Liver (tissue), 9 donors: ENCODE results near the gene BRAT1. TPM values are rescaled to one million over a fixed set of nuclear protein-coding genes. Genes with fewer than 3 reads are reported as not detected.

Experiments used
- DNase-seq: peaks from one replicate; pipeline ENCODE4 v3.0.0-alpha.2; 2017; ENCODE audit warnings: low spot score
- H3K27ac ChIP-seq, 2 donors: one replicate each; pipeline ENCODE4 v1.7.0; 2013; ENCODE audit warnings: inconsistent platforms in 2 of 2, low read length in 2 of 2, control low read depth in 1 of 2, low read depth in 1 of 2, mild to moderate bottlenecking in 1 of 2
- H3K27me3 ChIP-seq, 4 donors: one replicate each; pipeline versions ENCODE4 v1.6.1 to v1.7.0; 2013; ENCODE audit warnings: low read length in 3 of 4, inconsistent platforms in 1 of 4, mild to moderate bottlenecking in 1 of 4, moderate library complexity in 1 of 4; ENCODE audit not compliant: control insufficient read depth in 4 of 4, insufficient read depth in 4 of 4
- H3K36me3 ChIP-seq, 4 donors: one replicate each; pipeline versions ENCODE4 v1.6.1 to v1.7.0; 2013; ENCODE audit warnings: low read length in 3 of 4, mild to moderate bottlenecking in 3 of 4, low read depth in 1 of 4, moderate library complexity in 1 of 4; ENCODE audit not compliant: control insufficient read depth in 4 of 4, insufficient read depth in 3 of 4
- H3K4me1 ChIP-seq, 4 donors: one replicate each; pipeline versions ENCODE4 v1.6.1 to v1.7.0; 2013; ENCODE audit warnings: low read length in 3 of 4, mild to moderate bottlenecking in 3 of 4, moderate library complexity in 1 of 4; ENCODE audit not compliant: control insufficient read depth in 4 of 4, insufficient read depth in 4 of 4
- H3K4me3 ChIP-seq, 3 donors: one replicate each; pipeline versions ENCODE4 v1.6.1 to v1.7.0; 2013; ENCODE audit warnings: low read length in 3 of 3, control low read depth in 1 of 3, low read depth in 1 of 3, mild to moderate bottlenecking in 1 of 3
- H3K9ac ChIP-seq, 2 donors: one replicate each; pipeline ENCODE4 v1.7.0; 2013; ENCODE audit warnings: low read length in 2 of 2, mild to moderate bottlenecking in 2 of 2, moderate library complexity in 2 of 2, control low read depth in 1 of 2, low read depth in 1 of 2
- H3K9me3 ChIP-seq, 4 donors: one replicate each; pipeline versions ENCODE4 v1.6.1 to v1.7.0; 2013; ENCODE audit warnings: low read length in 3 of 4; ENCODE audit not compliant: control insufficient read depth in 4 of 4
- CTCF ChIP-seq: fragments of 150-350 bp; IDR thresholded peaks from 2 replicates; pipeline ENCODE4 v1.5.1; 2017; ENCODE audit warnings: improper control_type of control experiment, low read depth, low read length; ENCODE audit not compliant: missing input control
- GABPA ChIP-seq, 2 donors: IDR thresholded peaks in 1 of 2; conservative IDR thresholded peaks in 1 of 2; 2 replicates each; pipeline ENCODE4 v1.6.1; 2016; ENCODE audit warnings: antibody characterized with exemption in 2 of 2, mild to moderate bottlenecking in 1 of 2, moderate library complexity in 1 of 2
- HNF4A ChIP-seq, 2 donors: conservative IDR thresholded peaks; 2 replicates each; pipeline ENCODE4 v1.6.1; 2016; ENCODE audit warnings: antibody characterized with exemption in 2 of 2, mild to moderate bottlenecking in 2 of 2
- HNF4G ChIP-seq: IDR thresholded peaks from 2 replicates; pipeline ENCODE4 v1.6.1; 2016; ENCODE audit warnings: antibody characterized with exemption
- JUND ChIP-seq, 2 donors: IDR thresholded peaks; 2 replicates each; pipeline ENCODE4 v1.6.1; 2016; ENCODE audit warnings: antibody characterized with exemption in 2 of 2
- MAX ChIP-seq: IDR thresholded peaks from 2 replicates; pipeline ENCODE4 v1.6.1; 2016; ENCODE audit warnings: antibody characterized with exemption
- NR2F2 ChIP-seq: IDR thresholded peaks from 2 replicates; pipeline ENCODE4 v1.6.1; 2016; ENCODE audit warnings: antibody characterized with exemption
- RXRA ChIP-seq, 2 donors: IDR thresholded peaks; 2 replicates each; pipeline ENCODE4 v1.6.1; 2017 to 2018; ENCODE audit warnings: antibody characterized with exemption in 2 of 2, mild to moderate bottlenecking in 1 of 2
- TAF1 ChIP-seq: conservative IDR thresholded peaks from 2 replicates; pipeline ENCODE4 v1.6.1; 2016; ENCODE audit warnings: antibody characterized with exemption, mild to moderate bottlenecking
- ZBTB33 ChIP-seq: IDR thresholded peaks from 2 replicates; pipeline ENCODE4 v1.6.1; 2016; ENCODE audit warnings: antibody characterized with exemption
- WGBS: extraction: QIAGEN DNeasy Blood & Tissue Kit; methylation state at CpG from one replicate; pipeline ENCODE4 v1.1.7; 2013; 5-methylcytosine and 5-hydroxymethylcytosine counted together
- polyA plus RNA-seq, 2 donors: library from polyadenylated mRNA; stranded (reverse) in 1 of 2; unstranded in 1 of 2; fragments of 200-250 nt in 1 of 2; fragments of >200 nt in 1 of 2; fragmentation: Nextera tagmentation in 1 of 2; extraction: Ambion mirVana in 1 of 2; gene quantifications; one replicate each; pipeline versions ENCODE4 v1.2.1 to v1.2.3, GENCODE V29; 2013 to 2015
- total RNA-seq, 2 donors: library from RNA; depleted of rRNA; stranded (reverse); fragments of >200 nt; gene quantifications; one replicate each; pipeline ENCODE4 v1.2.3, GENCODE V29; 2014
- TF ChIP-seq, protein P1 (sequence below): IDR thresholded peaks from 2 replicates; pipeline ENCODE4 v1.6.1; 2016; ENCODE audit warnings: antibody characterized with exemption
- TF ChIP-seq, protein P2 (sequence below): IDR thresholded peaks from 2 replicates; pipeline ENCODE4 v1.6.1; 2016; ENCODE audit warnings: antibody characterized with exemption, mild to moderate bottlenecking
- donor health status: healthy.
- donor health status: healthy.
- donor health status: healthy.
- donor health status: healthy.
- donor health status: healthy.

BRAT1 gene
- total and polyA plus RNA-seq, 4 donors: 10.0 to 20.7 (median 16.7) TPM

- TF ChIP-seq ZBTB33 (no peak), HNF4G (no peak), CTCF (no peak), MAX (no peak)
- TF ChIP-seq, protein P1, sequence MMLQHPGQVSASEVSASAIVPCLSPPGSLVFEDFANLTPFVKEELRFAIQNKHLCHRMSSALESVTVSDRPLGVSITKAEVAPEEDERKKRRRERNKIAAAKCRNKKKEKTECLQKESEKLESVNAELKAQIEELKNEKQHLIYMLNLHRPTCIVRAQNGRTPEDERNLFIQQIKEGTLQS: no peak
- TF ChIP-seq, protein P2, sequence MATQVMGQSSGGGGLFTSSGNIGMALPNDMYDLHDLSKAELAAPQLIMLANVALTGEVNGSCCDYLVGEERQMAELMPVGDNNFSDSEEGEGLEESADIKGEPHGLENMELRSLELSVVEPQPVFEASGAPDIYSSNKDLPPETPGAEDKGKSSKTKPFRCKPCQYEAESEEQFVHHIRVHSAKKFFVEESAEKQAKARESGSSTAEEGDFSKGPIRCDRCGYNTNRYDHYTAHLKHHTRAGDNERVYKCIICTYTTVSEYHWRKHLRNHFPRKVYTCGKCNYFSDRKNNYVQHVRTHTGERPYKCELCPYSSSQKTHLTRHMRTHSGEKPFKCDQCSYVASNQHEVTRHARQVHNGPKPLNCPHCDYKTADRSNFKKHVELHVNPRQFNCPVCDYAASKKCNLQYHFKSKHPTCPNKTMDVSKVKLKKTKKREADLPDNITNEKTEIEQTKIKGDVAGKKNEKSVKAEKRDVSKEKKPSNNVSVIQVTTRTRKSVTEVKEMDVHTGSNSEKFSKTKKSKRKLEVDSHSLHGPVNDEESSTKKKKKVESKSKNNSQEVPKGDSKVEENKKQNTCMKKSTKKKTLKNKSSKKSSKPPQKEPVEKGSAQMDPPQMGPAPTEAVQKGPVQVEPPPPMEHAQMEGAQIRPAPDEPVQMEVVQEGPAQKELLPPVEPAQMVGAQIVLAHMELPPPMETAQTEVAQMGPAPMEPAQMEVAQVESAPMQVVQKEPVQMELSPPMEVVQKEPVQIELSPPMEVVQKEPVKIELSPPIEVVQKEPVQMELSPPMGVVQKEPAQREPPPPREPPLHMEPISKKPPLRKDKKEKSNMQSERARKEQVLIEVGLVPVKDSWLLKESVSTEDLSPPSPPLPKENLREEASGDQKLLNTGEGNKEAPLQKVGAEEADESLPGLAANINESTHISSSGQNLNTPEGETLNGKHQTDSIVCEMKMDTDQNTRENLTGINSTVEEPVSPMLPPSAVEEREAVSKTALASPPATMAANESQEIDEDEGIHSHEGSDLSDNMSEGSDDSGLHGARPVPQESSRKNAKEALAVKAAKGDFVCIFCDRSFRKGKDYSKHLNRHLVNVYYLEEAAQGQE: no peak
- no peak overlapping the region for H3K4me3 ChIP-seq
- no peaks in the 10 kb centered on the region for H3K9me3 ChIP-seq
- 96% methylated on average over 9 of the region's 9 CpGs for WGBS
- H3K9ac ChIP-seq: no peak overlapping the region
- H3K4me1 ChIP-seq: no peaks in the 10 kb centered on the region
- no peaks in the 10 kb centered on the region for H3K27me3 ChIP-seq
- H3K27ac ChIP-seq: no peak overlapping the region
- DNase-seq: no peak
- H3K36me3 ChIP-seq: peaks cover 4 to 10% (median 5%) of the 10 kb centered on the region in 4 donors
These were observed 31.8 kb upstream of the BRAT1 start for GRCh38 chr7:2587134-2587533.

GRCh38 chr7:2586326-2587020, 31.1 kb upstream of the BRAT1 start:
- H3K27ac ChIP-seq: no peak overlapping the region
- no peak overlapping the region for H3K9ac ChIP-seq
- H3K36me3 ChIP-seq: peaks cover 4 to 7% (median 5%) of the 10 kb centered on the region in 4 donors
- no peaks in the 10 kb centered on the region for H3K4me1 ChIP-seq
- no peak for DNase-seq
- H3K27me3 ChIP-seq: no peaks in the 10 kb centered on the region
- H3K4me3 ChIP-seq: no peak overlapping the region
- H3K9me3 ChIP-seq: no peaks in the 10 kb centered on the region
- TF ChIP-seq HNF4A (conservative IDR thresholded peaks at IDR 0.05): no peak
- no peak for TF ChIP-seq TAF1
- TF ChIP-seq JUND (IDR thresholded peaks at IDR 0.05): no peak
- TF ChIP-seq NR2F2: no peak
- TF ChIP-seq CTCF: no peak
- TF ChIP-seq ZBTB33: no peak
- TF ChIP-seq, protein P1: no peak
- no peak for TF ChIP-seq HNF4G
- TF ChIP-seq RXRA (IDR thresholded peaks at IDR 0.05): no peak
- TF ChIP-seq GABPA (IDR thresholded peaks at IDR 0.05 in 1 of 2, conservative IDR thresholded peaks at IDR 0.05 in 1 of 2): no peak
- 96% methylated on average over 24 of the region's 24 CpGs for WGBS
